RWPE2 (cell line): ENCODE results near the gene VAMP3.

ENCODE experiments used
- ATAC-seq: fragments of 200-7000 bp; cut with Tn5 transposase; 3 replicates; pipeline ENCODE4 v1.9.1; 2021; ENCODE audit warnings: low read depth
- DNase-seq: peaks from one replicate; pipeline ENCODE4 v3.0.0-alpha.2; 2020; ENCODE audit warnings: low spot score
- H3K27ac ChIP-seq: fragments of 450-650 bp; 2 replicates; pipeline ENCODE4 v1.5.1; 2017; ENCODE audit warnings: mild to moderate bottlenecking; ENCODE audit not compliant: poor library complexity, severe bottlenecking
- H3K27me3 ChIP-seq: fragments of 250-450 bp; sonication (Bioruptor Pico); 2 replicates; pipeline ENCODE4 v1.5.1; 2021; ENCODE audit warnings: mild to moderate bottlenecking, moderate library complexity; ENCODE audit not compliant: insufficient read depth, poor library complexity, severe bottlenecking
- H3K36me3 ChIP-seq: fragments of 250-450 bp; sonication (Bioruptor Pico); 2 replicates; pipeline ENCODE4 v1.5.1; 2020; ENCODE audit warnings: low read depth, mild to moderate bottlenecking, moderate library complexity
- H3K4me1 ChIP-seq: fragments of 250-450 bp; sonication (Bioruptor Pico); 2 replicates; pipeline ENCODE4 v1.5.1; 2021; ENCODE audit warnings: mild to moderate bottlenecking, moderate library complexity; ENCODE audit not compliant: insufficient read depth, poor library complexity, severe bottlenecking
- H3K4me3 ChIP-seq: fragments of 250-450 bp; sonication (Bioruptor Pico); 2 replicates; pipeline ENCODE4 v1.5.1; 2021; ENCODE audit warnings: mild to moderate bottlenecking, moderate library complexity; ENCODE audit not compliant: severe bottlenecking
- H3K9me3 ChIP-seq: fragments of 250-450 bp; sonication (Bioruptor Pico); 2 replicates; pipeline ENCODE4 v1.5.1; 2021; ENCODE audit warnings: mild to moderate bottlenecking, moderate library complexity; ENCODE audit not compliant: severe bottlenecking
- TF ChIP-seq, protein P1 (sequence below): fragments of 450-650 bp; IDR thresholded peaks from one replicate; pipeline ENCODE4 v1.5.1; 2017; ENCODE audit warnings: mild to moderate bottlenecking, moderate library complexity; ENCODE audit not compliant: poor library complexity, severe bottlenecking

Gene VAMP3

GRCh38 chr1:7781501-7781900, 10.4 kb downstream of the VAMP3 start:
- H3K4me1 ChIP-seq: no peaks in the 10 kb centered on the region
- H3K27ac ChIP-seq: no peak overlapping the region
- peaks cover 57% of the 10 kb centered on the region for H3K36me3 ChIP-seq
- no peak overlapping the region for H3K4me3 ChIP-seq
- H3K27me3 ChIP-seq: no peaks in the 10 kb centered on the region
- TF ChIP-seq, protein P1, sequence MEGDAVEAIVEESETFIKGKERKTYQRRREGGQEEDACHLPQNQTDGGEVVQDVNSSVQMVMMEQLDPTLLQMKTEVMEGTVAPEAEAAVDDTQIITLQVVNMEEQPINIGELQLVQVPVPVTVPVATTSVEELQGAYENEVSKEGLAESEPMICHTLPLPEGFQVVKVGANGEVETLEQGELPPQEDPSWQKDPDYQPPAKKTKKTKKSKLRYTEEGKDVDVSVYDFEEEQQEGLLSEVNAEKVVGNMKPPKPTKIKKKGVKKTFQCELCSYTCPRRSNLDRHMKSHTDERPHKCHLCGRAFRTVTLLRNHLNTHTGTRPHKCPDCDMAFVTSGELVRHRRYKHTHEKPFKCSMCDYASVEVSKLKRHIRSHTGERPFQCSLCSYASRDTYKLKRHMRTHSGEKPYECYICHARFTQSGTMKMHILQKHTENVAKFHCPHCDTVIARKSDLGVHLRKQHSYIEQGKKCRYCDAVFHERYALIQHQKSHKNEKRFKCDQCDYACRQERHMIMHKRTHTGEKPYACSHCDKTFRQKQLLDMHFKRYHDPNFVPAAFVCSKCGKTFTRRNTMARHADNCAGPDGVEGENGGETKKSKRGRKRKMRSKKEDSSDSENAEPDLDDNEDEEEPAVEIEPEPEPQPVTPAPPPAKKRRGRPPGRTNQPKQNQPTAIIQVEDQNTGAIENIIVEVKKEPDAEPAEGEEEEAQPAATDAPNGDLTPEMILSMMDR: no peak
- ATAC-seq (no peak), DNase-seq (no peak)
- no peaks in the 10 kb centered on the region for H3K9me3 ChIP-seq

- ATAC-seq (no peak), DNase-seq (no peak)
- H3K4me3 ChIP-seq: no peak overlapping the region
- H3K36me3 ChIP-seq: peaks cover 57% of the 10 kb centered on the region
- H3K27me3 ChIP-seq: no peaks in the 10 kb centered on the region
- no peaks in the 10 kb centered on the region for H3K4me1 ChIP-seq
- TF ChIP-seq, protein P1: no peak
- H3K27ac ChIP-seq: no peak overlapping the region
- no peaks in the 10 kb centered on the region for H3K9me3 ChIP-seq
Observed at GRCh38 chr1:7781923-7782495, 10.9 kb downstream of the VAMP3 start.

- H3K4me1 ChIP-seq: no peaks in the 10 kb centered on the region
- DNase-seq (peak; percentile 76), ATAC-seq (peak; percentile 63)
- TF ChIP-seq, protein P1: no peak
- peak overlapping the region; percentile 47 for H3K4me3 ChIP-seq
- H3K27ac ChIP-seq: peak overlapping the region; percentile 21
- H3K36me3 ChIP-seq: peaks cover 56% of the 10 kb centered on the region
- no peaks in the 10 kb centered on the region for H3K27me3 ChIP-seq
- H3K9me3 ChIP-seq: no peaks in the 10 kb centered on the region
Observed at GRCh38 chr1:7783178-7783711, 12.1 kb downstream of the VAMP3 start.

DNA sequence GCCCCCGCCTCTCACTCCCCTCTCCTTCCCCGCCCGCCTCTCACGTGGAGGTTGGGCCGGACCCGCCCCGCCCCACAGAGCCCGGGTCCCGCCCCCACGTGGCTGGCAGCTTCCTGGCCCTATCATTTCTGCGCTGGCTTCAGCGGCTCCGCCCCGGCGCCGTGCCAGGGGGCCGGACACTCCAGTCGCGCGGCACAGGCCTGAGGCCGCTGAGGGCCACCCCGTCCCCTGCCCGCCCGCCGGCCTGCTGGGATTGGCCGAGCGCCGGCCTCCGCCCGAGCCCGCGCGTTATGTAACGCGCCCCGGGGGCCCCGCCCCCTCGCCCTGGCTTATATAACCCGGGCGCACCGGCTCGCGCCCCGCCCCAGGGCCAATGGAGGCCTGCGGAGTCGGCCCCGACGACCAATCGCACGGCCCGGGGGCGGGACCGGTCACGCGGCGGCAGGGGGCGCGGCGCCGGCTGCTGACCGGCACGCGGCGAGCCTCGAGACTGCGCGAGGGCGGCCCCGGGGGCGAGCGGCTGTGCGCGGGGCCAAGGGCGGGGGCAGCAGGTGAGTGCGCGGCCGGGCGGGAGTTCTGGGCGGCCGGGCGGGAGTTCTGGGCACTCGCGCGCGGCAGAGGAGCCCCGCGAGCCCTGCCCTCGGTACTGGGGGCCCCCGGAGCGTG, 12.9 kb downstream of the VAMP3 start, which contains the start of gene PER3:
TSS of gene PER3 (plus strand) at position 466 of the 666 bp plus-strand sequence. CDS start 587 bp downstream, outside the sequence.
- DNase-seq (peak; percentile 94), ATAC-seq (peak; percentile 98)
- Histone ChIP-seq H3K9me3 (no peaks in the 10 kb centered on the region), H3K27me3 (no peaks in the 10 kb centered on the region), H3K4me1 (no peaks in the 10 kb centered on the region), H3K4me3 (peak within 1 kb of the TSS; percentile 61), H3K27ac (peak within 1 kb of the TSS; percentile 21), H3K36me3 (peaks cover 56% of the 10 kb centered on the region)
- TF ChIP-seq, protein P1: no peak
